T-helper 17 cell (primary cell): ENCODE measurements around the gene SUGT1. TPM values are rescaled to one million over a fixed set of nuclear protein-coding genes. Genes with fewer than 3 reads are reported as not detected.
"Not testable (repeated sequence)": the region's sequence is repeated elsewhere in the genome, so short reads cannot be mapped to it uniquely, and the experiment has no call there.

Source experiments
- ATAC-seq: fragments of 150-1000 bp; cut with Tn5 transposase; 2 replicates; pipeline ENCODE4 v1.10.0; 2021; ENCODE audit warnings: mild to moderate bottlenecking, moderate library complexity
- DNase-seq, 3 donors: peaks; one replicate each; pipeline versions ENCODE4 v3.0.0 to v3.0.0-alpha.2; 2020 to 2021
- H3K9me3 ChIP-seq: one replicate; pipeline ENCODE4 v1.7.0; 2013; ENCODE audit warnings: low read length, mild to moderate bottlenecking; ENCODE audit not compliant: control insufficient read depth, poor library complexity, severe bottlenecking
- H3K27ac Mint-ChIP-seq: one replicate; pipeline ENCODE4 v1.8.0; 2022; ENCODE audit warnings: mild to moderate bottlenecking, moderate library complexity, mixed read lengths
- H3K27me3 Mint-ChIP-seq: one replicate; pipeline ENCODE4 v1.8.0; 2022; ENCODE audit warnings: mixed read lengths
- H3K36me3 Mint-ChIP-seq: one replicate; pipeline ENCODE4 v1.8.0; 2022; ENCODE audit warnings: low read depth, mixed read lengths
- H3K4me1 Mint-ChIP-seq: one replicate; pipeline ENCODE4 v1.8.0; 2022; ENCODE audit warnings: mild to moderate bottlenecking, mixed read lengths
- H3K4me3 Mint-ChIP-seq: one replicate; pipeline ENCODE4 v1.8.0; 2022; ENCODE audit warnings: mild to moderate bottlenecking, moderate library complexity, mixed read lengths
- total RNA-seq, 4 donors: library from RNA in 2 of 4; stranded (reverse) in 2 of 4; gene quantifications; one replicate each; pipeline ENCODE4 v1.2.3 and lab custom pipeline; 2022 to 2026

The SUGT1 gene
- total RNA-seq (10 to 100 TPM; 23.7 to 27.4 TPM), total RNA-seq (lab: John Stamatoyannopoulos, UW) (67.1 to 72.3 reads per million in 2 donors)

DNA sequence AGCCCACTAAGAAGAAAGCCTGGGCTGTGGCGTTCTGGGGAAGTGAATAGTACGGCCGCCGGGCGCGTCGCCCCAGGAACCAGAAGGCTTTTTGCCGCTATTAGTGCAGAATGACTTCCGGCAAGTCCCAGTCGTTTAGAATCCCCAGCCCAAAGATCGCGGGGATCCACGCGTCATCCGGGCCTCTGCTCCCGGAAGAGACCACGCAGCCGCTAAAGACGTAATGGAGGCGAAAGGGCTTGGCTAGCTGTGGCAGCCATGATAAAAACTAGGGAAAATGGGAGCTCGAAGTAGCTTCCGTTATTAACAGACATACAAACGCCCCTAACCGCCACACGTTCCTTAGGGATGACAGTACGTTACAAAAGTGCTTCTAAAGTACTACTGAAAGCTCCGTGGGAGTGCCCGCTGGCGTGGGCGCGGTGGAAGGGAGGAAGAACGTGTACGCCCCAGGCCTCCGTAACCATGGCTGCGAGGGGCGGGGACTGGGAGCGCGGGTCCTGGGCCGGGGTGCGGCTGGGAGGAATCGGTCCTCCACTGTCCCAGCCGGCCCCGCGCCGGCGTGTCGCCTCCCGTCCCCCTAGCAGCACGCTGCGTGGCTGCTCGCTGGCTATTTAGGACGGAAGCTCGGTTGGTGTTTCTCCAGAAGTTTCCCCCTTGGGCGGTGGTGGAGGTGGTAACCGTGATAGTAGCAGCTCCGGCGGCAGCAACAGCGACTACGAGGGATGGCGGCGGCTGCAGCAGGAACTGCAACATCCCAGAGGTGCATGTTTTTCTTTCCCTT is at the start of gene SUGT1:
Gene SUGT1, plus strand, starts transcription at position 641 of the 784 bp plus-strand sequence. Its CDS starts 85 bp downstream, at position 726.
- DNase-seq, result peak; percentile 89 to 92 (median 91)
- Mint-ChIP-seq H3K27me3 (no peaks in the 10 kb centered on the region), H3K4me1 (peaks cover 6% of the 10 kb centered on the region), H3K36me3 (no peaks in the 10 kb centered on the region), H3K4me3 (no peak within 1 kb of the TSS), H3K27ac (no peak within 1 kb of the TSS)
- no peaks in the 10 kb centered on the region for H3K9me3 ChIP-seq
- peak; percentile 94 for ATAC-seq

GRCh38 chr13:52603316-52603715 is 49.3 kb upstream of the SUGT1 start:
- H3K36me3 Mint-ChIP-seq, ATAC-seq, H3K4me1 Mint-ChIP-seq, DNase-seq, H3K27ac Mint-ChIP-seq, H3K4me3 Mint-ChIP-seq, H3K9me3 ChIP-seq: not testable (repeated sequence)
- H3K27me3 Mint-ChIP-seq, result peaks cover 22% of the 10 kb centered on the region

- ATAC-seq, H3K9me3 ChIP-seq, H3K27ac Mint-ChIP-seq, DNase-seq, H3K36me3 Mint-ChIP-seq, H3K4me1 Mint-ChIP-seq, H3K4me3 Mint-ChIP-seq: not testable (repeated sequence)
- H3K27me3 Mint-ChIP-seq, result peaks cover 21% of the 10 kb centered on the region
Observed at GRCh38 chr13:52606126-52606525, 46.5 kb upstream of the SUGT1 start.

DNA sequence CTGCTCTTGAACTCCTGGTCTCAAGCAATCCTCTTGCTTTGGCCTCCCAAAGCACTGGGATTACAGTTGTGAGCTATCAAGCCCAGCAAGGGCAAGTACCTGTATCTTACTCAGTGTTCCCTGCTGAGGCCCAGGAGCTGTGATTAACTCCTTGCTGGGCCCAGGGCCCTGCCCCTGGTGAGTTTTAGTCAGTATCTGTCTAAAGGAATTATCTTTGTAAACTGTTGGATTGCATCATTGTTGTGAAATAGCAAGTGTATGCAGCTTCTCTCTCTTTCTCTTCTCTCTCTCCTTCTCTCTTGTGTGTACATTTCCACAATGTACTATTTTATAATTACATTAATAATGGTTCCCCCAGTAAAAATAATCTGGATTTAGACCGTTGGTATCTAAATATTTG is 45.8 kb upstream of the SUGT1 start:
- H3K4me3 Mint-ChIP-seq, H3K27ac Mint-ChIP-seq, H3K36me3 Mint-ChIP-seq, ATAC-seq, H3K4me1 Mint-ChIP-seq, DNase-seq, H3K9me3 ChIP-seq: not testable (repeated sequence)
- peaks cover 21% of the 10 kb centered on the region for H3K27me3 Mint-ChIP-seq

- H3K4me3 Mint-ChIP-seq, H3K36me3 Mint-ChIP-seq, H3K27ac Mint-ChIP-seq, H3K9me3 ChIP-seq, ATAC-seq, H3K4me1 Mint-ChIP-seq, DNase-seq: not testable (repeated sequence)
- H3K27me3 Mint-ChIP-seq, result peaks cover 21% of the 10 kb centered on the region
Observed at GRCh38 chr13:52608184-52608583, 44.5 kb upstream of the SUGT1 start.

GRCh38 chr13:52609013-52609606 is 43.5 kb upstream of the SUGT1 start:
- not testable (repeated sequence) for H3K36me3 Mint-ChIP-seq, DNase-seq, H3K4me3 Mint-ChIP-seq, H3K9me3 ChIP-seq, H3K4me1 Mint-ChIP-seq, H3K27ac Mint-ChIP-seq
- H3K27me3 Mint-ChIP-seq, result peaks cover 21% of the 10 kb centered on the region
- ATAC-seq, result peak; percentile 55

GRCh38 chr13:52610158-52610557 is 42.5 kb upstream of the SUGT1 start:
- H3K9me3 ChIP-seq, H3K4me3 Mint-ChIP-seq, ATAC-seq, H3K36me3 Mint-ChIP-seq, H3K27ac Mint-ChIP-seq, DNase-seq, H3K4me1 Mint-ChIP-seq: not testable (repeated sequence)
- peaks cover 21% of the 10 kb centered on the region for H3K27me3 Mint-ChIP-seq

GRCh38 chr13:52615134-52615801 is 37.4 kb upstream of the SUGT1 start:
- ATAC-seq (no peak), DNase-seq (no peak)
- H3K9me3 ChIP-seq, result no peaks in the 10 kb centered on the region
- no peaks in the 10 kb centered on the region for H3K27me3 Mint-ChIP-seq
- no peaks in the 10 kb centered on the region for H3K36me3 Mint-ChIP-seq
- peaks cover 24% of the 10 kb centered on the region for H3K4me1 Mint-ChIP-seq
- no peak overlapping the region for H3K27ac Mint-ChIP-seq
- H3K4me3 Mint-ChIP-seq, result no peak overlapping the region

DNA sequence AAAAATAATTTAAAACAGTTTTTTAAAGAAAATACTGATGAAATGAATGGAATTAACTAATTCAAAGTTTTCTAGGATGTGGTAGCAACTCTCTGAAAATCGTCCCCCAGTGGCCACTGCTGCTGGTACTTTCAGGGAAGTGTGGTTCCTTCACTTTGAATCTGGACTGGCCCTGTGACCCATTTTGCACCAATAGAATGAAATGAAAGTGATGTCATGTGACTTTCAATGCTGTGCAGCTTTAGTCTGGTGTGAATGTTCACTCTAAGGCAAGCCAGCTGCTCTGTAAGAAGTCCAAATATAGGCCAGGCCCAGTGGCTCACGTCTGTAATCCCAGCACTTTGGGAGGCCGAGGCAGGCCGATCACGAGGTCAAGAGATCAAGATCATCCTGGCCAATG is 36.8 kb upstream of the SUGT1 start:
- Mint-ChIP-seq H3K27ac (peak overlapping the region; percentile 97), H3K4me3 (peak overlapping the region; percentile 95), H3K27me3 (no peaks in the 10 kb centered on the region), H3K4me1 (peaks cover 24% of the 10 kb centered on the region), H3K36me3 (no peaks in the 10 kb centered on the region)
- DNase-seq (no peak), ATAC-seq (no peak)
- H3K9me3 ChIP-seq, result no peaks in the 10 kb centered on the region

- Mint-ChIP-seq H3K27ac (peak overlapping the region; percentile 97), H3K36me3 (no peaks in the 10 kb centered on the region), H3K4me3 (peak overlapping the region; percentile 95), H3K4me1 (peaks cover 26% of the 10 kb centered on the region), H3K27me3 (no peaks in the 10 kb centered on the region)
- H3K9me3 ChIP-seq, result no peaks in the 10 kb centered on the region
- ATAC-seq (peak; percentile 94), DNase-seq (peak; percentile 51 to 76 (median 65))
Observed at GRCh38 chr13:52617070-52618060, 35.3 kb upstream of the SUGT1 start.

DNA sequence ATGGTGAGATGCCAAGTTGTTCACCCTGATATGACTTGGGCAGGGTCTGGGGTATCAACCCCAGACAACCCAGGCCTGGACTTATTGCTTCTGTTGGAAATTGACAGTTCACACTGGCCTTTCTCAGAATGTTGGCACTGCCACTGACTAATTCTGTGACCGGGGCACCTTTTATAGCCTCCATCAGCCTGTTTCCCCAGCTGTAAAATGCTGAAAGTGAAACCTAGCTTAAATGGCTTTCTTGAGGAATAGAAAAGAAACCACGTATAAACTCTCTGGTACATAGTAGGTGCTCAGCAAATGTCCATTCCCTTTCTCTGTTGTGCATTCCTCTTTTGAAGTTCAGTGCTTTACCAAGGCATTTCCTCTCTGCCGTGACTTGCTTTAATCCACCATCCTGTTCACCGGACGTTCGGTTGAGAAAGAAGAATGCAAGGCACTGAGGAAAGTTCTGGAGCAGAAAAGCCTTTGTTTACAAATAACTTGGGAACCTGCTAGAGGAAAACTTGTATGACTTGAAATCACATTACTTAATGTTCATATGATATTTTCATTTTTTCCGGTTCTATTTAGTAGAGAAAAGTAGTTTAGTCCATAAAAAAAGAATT is 21.4 kb upstream of the SUGT1 start:
- not testable (repeated sequence) for H3K36me3 Mint-ChIP-seq, H3K9me3 ChIP-seq, H3K4me1 Mint-ChIP-seq, ATAC-seq, H3K27me3 Mint-ChIP-seq, DNase-seq, H3K4me3 Mint-ChIP-seq, H3K27ac Mint-ChIP-seq

DNA sequence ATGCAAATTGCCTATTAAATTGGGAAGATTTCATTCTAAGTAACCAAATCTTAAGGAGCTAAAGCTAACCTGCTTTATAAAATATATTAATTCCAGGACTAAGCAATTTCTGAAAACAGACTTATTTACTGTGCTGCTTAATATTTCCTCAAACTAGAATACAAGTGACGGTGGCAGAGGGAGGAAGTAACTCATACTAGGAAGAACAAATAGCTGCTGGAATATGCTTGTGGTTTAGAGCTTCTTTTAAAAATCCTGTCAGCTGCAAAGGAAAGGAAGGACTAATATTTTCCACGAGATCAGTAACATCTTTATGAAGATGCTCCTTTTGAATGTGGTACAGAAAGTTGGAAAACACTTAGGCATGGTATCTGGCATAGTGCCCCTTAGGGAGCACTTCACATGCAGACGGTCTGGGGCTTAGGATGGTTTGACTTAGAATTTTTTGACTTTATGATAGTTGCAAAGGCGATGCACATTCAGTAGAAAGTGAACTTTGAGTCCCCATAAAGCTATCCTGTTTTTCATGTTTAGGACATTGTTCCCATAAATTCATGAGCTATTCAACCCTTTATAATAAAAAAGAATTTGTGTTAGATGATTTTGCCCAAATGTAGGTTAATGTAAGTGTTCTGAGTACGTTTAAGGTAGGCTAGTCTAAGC is 13.8 kb upstream of the SUGT1 start:
- Mint-ChIP-seq H3K27me3 (no peaks in the 10 kb centered on the region), H3K27ac (no peak overlapping the region), H3K4me1 (no peaks in the 10 kb centered on the region), H3K4me3 (no peak overlapping the region), H3K36me3 (peaks cover 5% of the 10 kb centered on the region)
- H3K9me3 ChIP-seq, result no peaks in the 10 kb centered on the region
- DNase-seq (no peak), ATAC-seq (no peak)
